Esophagus (tissue), 2 donors: ENCODE data around the gene FAM13A. TPM values are rescaled to one million over a fixed set of nuclear protein-coding genes. Genes with fewer than 3 reads are reported as not detected.
"Not testable (repeated sequence)": the region's sequence is repeated elsewhere in the genome, so short reads cannot be mapped to it uniquely, and the experiment has no call there.

Experiments used
- H3K27ac ChIP-seq, 2 donors: one replicate each; pipeline ENCODE4 v1.5.1; 2013; ENCODE audit warnings: low read depth in 2 of 2, mild to moderate bottlenecking in 2 of 2, inconsistent platforms in 1 of 2, low read length in 1 of 2, moderate library complexity in 1 of 2
- H3K27me3 ChIP-seq, 2 donors: one replicate each; pipeline ENCODE4 v1.6.1; 2013; ENCODE audit warnings: low read length in 2 of 2, control low read depth in 1 of 2, mild to moderate bottlenecking in 1 of 2; ENCODE audit not compliant: insufficient read depth in 2 of 2, control insufficient read depth in 1 of 2
- H3K36me3 ChIP-seq, 2 donors: one replicate each; pipeline ENCODE4 v1.6.1; 2013; ENCODE audit warnings: low read length in 1 of 2; ENCODE audit not compliant: control insufficient read depth in 2 of 2, insufficient read depth in 2 of 2
- H3K4me1 ChIP-seq, 2 donors: one replicate each; pipeline ENCODE4 v1.6.1; 2013; ENCODE audit warnings: low read length in 1 of 2; ENCODE audit not compliant: control insufficient read depth in 2 of 2, insufficient read depth in 2 of 2
- H3K4me3 ChIP-seq, 2 donors: one replicate each; pipeline ENCODE4 v1.5.1; 2013; ENCODE audit warnings: low read length in 2 of 2, mild to moderate bottlenecking in 2 of 2, low read depth in 1 of 2, moderate library complexity in 1 of 2
- H3K9me3 ChIP-seq, 2 donors: one replicate each; pipeline ENCODE4 v1.6.1; 2013; ENCODE audit warnings: mild to moderate bottlenecking in 2 of 2, low read depth in 1 of 2, low read length in 1 of 2, moderate library complexity in 1 of 2; ENCODE audit not compliant: control insufficient read depth in 2 of 2, insufficient read depth in 1 of 2
- WGBS, 2 donors: extraction: QIAGEN DNeasy Blood & Tissue Kit; methylation state at CpG; one replicate each; pipeline ENCODE4 v1.1.7; 2013; 5-methylcytosine and 5-hydroxymethylcytosine counted together
- polyA plus RNA-seq, 2 donors: library from polyadenylated mRNA; stranded (reverse); fragments of 200-250 nt; gene quantifications; one replicate each; pipeline ENCODE4 v1.2.3, GENCODE V29; 2013
- donor health status: healthy with polysubstance abuse.
- donor health status: Bipolar disorder and iron deficiency.

Gene FAM13A
- polyA plus RNA-seq, 2 donors, result 2.5 to 2.7 TPM

GRCh38 chr4:89023140-89023539 is 33.8 kb downstream of the FAM13A start:
- Histone ChIP-seq H3K9me3 (no peaks in the 10 kb centered on the region), H3K4me3 (no peak overlapping the region), H3K36me3 (no peaks in the 10 kb centered on the region), H3K27me3 (no peaks in the 10 kb centered on the region), H3K27ac (no peak overlapping the region), H3K4me1 (no peaks in the 10 kb centered on the region)
- WGBS, 2 donors, result 29 to 97% methylated on average over 1 of the region's 1 CpG

- Histone ChIP-seq H3K27me3 (no peaks in the 10 kb centered on the region), H3K4me3 (no peak overlapping the region), H3K4me1 (no peaks in the 10 kb centered on the region), H3K9me3 (no peaks in the 10 kb centered on the region), H3K27ac (no peak overlapping the region), H3K36me3 (no peaks in the 10 kb centered on the region)
- 75 to 84% methylated on average over 7 of the region's 7 CpGs for WGBS, 2 donors
These were observed 34.4 kb downstream of the FAM13A start for GRCh38 chr4:89022426-89023128.

GRCh38 chr4:89021684-89022083 is 35.3 kb downstream of the FAM13A start:
- Histone ChIP-seq H3K27me3 (no peaks in the 10 kb centered on the region), H3K4me3 (no peak overlapping the region), H3K36me3 (no peaks in the 10 kb centered on the region), H3K27ac (no peak overlapping the region), H3K4me1 (no peaks in the 10 kb centered on the region), H3K9me3 (no peaks in the 10 kb centered on the region)
- 69 to 85% methylated on average over 2 of the region's 2 CpGs for WGBS, 2 donors

- H3K4me1 ChIP-seq, result no peaks in the 10 kb centered on the region
- no peaks in the 10 kb centered on the region for H3K9me3 ChIP-seq
- no peak overlapping the region for H3K27ac ChIP-seq
- 95 to 100% methylated on average over 1 of the region's 1 CpG for WGBS, 2 donors
- H3K36me3 ChIP-seq, result no peaks in the 10 kb centered on the region
- no peak overlapping the region for H3K4me3 ChIP-seq
- no peaks in the 10 kb centered on the region for H3K27me3 ChIP-seq
These were observed 35.9 kb downstream of the FAM13A start for GRCh38 chr4:89021062-89021461.

- not testable (repeated sequence) for H3K9me3 ChIP-seq, H3K27me3 ChIP-seq, H3K4me1 ChIP-seq, H3K4me3 ChIP-seq, H3K36me3 ChIP-seq, H3K27ac ChIP-seq
- 91 to 93% methylated on average over 10 of the region's 10 CpGs for WGBS, 2 donors
These were observed 42.1 kb downstream of the FAM13A start for GRCh38 chr4:89014897-89015296.

GRCh38 chr4:89009761-89010369 is 47.1 kb downstream of the FAM13A start:
- Histone ChIP-seq H3K27ac (no peak overlapping the region), H3K4me1 (no peaks in the 10 kb centered on the region), H3K27me3 (no peaks in the 10 kb centered on the region), H3K9me3 (no peaks in the 10 kb centered on the region), H3K4me3 (no peak overlapping the region), H3K36me3 (peaks cover 0 to 3% of the 10 kb centered on the region in 2 donors)
- WGBS, 2 donors, result 74 to 80% methylated on average over 5 of the region's 5 CpGs

GRCh38 chr4:89009115-89009514 is 47.9 kb downstream of the FAM13A start:
- 68 to 89% methylated on average over 3 of the region's 3 CpGs for WGBS, 2 donors
- no peak overlapping the region for H3K4me3 ChIP-seq
- no peak overlapping the region for H3K27ac ChIP-seq
- H3K36me3 ChIP-seq, result peaks cover 0 to 3% of the 10 kb centered on the region in 2 donors
- H3K9me3 ChIP-seq, result no peaks in the 10 kb centered on the region
- no peaks in the 10 kb centered on the region for H3K4me1 ChIP-seq
- H3K27me3 ChIP-seq, result no peaks in the 10 kb centered on the region

GRCh38 chr4:89008166-89008565 is 48.8 kb downstream of the FAM13A start:
- Histone ChIP-seq H3K27me3 (no peaks in the 10 kb centered on the region), H3K27ac (no peak overlapping the region), H3K9me3 (no peaks in the 10 kb centered on the region), H3K4me1 (no peaks in the 10 kb centered on the region), H3K4me3 (no peak overlapping the region), H3K36me3 (no peaks in the 10 kb centered on the region)
- 96 to 97% methylated on average over 2 of the region's 2 CpGs for WGBS, 2 donors

- Histone ChIP-seq H3K4me3 (no peak overlapping the region), H3K27ac (no peak overlapping the region)
- 84 to 95% methylated on average over 6 of the region's 6 CpGs for WGBS, 2 donors
These were observed 49.5 kb downstream of the FAM13A start for GRCh38 chr4:89007338-89007939.

GRCh38 chr4:89006307-89006706 is 50.7 kb downstream of the FAM13A start:
- Histone ChIP-seq H3K27me3 (no peaks in the 10 kb centered on the region), H3K9me3 (no peaks in the 10 kb centered on the region), H3K36me3 (no peaks in the 10 kb centered on the region), H3K4me3 (no peak overlapping the region), H3K27ac (no peak overlapping the region), H3K4me1 (no peaks in the 10 kb centered on the region)
- 95% methylated on average over 5 of the region's 5 CpGs for WGBS, 2 donors

More at GRCh38 chr4:89007338-89007939, 49.5 kb downstream of the FAM13A start:
- Histone ChIP-seq H3K36me3 (no peaks in the 10 kb centered on the region), H3K27me3 (no peaks in the 10 kb centered on the region), H3K4me1 (no peaks in the 10 kb centered on the region), H3K9me3 (no peaks in the 10 kb centered on the region)
